ENCODE measurements around the gene TNF. TPM values are rescaled to one million over a fixed set of nuclear protein-coding genes. Genes with fewer than 3 reads are reported as not detected.

The TNF gene
- total RNA-seq, 1 experiment from 2014 or later = not detected

- Histone ChIP-seq H2BK12ac (ENCODE audit: insufficient read length, low read depth, low read length) (no peak overlapping the region), H2BK120ac (ENCODE audit: low read depth, low read length, poor library complexity, severe bottlenecking) (no peak overlapping the region), H2AK5ac (ENCODE audit: insufficient read length, low read length) (no peak overlapping the region), H3K79me1 (ENCODE audit: insufficient read depth, low read depth, low read length, poor library complexity, severe bottlenecking) (no peaks in the 10 kb centered on the region), H3K27ac (ENCODE audit: insufficient read length, low read depth, low read length) (no peak overlapping the region), H3K4me2 (ENCODE audit: insufficient read depth, insufficient read length, low read length) (peak overlapping the region; percentile 67), H3K18ac (ENCODE audit: insufficient read length, low read depth, low read length) (peak overlapping the region; percentile 21), H4K20me1 (ENCODE audit: control insufficient read depth, insufficient read depth, insufficient read length) (no peaks in the 10 kb centered on the region), H3K23ac (ENCODE audit: insufficient read length, low read depth, low read length) (no peak overlapping the region), H3K9ac (ENCODE audit: extremely low read depth, insufficient read length, low read length) (peak overlapping the region; percentile 42), H2BK5ac (ENCODE audit: insufficient read length, low read length) (no peak overlapping the region), H2BK15ac (ENCODE audit: low read depth, low read length) (no peak overlapping the region), H4K91ac (ENCODE audit: insufficient read length, low read depth, low read length) (no peak overlapping the region), H2BK20ac (ENCODE audit: low read depth, low read length, poor library complexity, severe bottlenecking) (no peak overlapping the region), H4K5ac (ENCODE audit: insufficient read length, low read depth, low read length) (no peak overlapping the region), H3K9me3 (ENCODE audit: control insufficient read depth, low read depth, low read length) (no peaks in the 10 kb centered on the region), H4K8ac (replicated peaks; ENCODE audit: insufficient read length, low read depth, low read length) (no peak overlapping the region), H3K14ac (ENCODE audit: insufficient read depth, low read length) (peak overlapping the region; percentile 66), H3K79me2 (ENCODE audit: insufficient read depth, low read length) (no peaks in the 10 kb centered on the region), H3T11ph (ENCODE audit: low read length) (no peak overlapping the region), H3K4ac (ENCODE audit: low read depth, low read length) (no peak overlapping the region), H3K27me3 (ENCODE audit: insufficient read depth, low read length) (no peaks in the 10 kb centered on the region), H2AFZ (ENCODE audit: low read length) (no peak overlapping the region), H3K23me2 (ENCODE audit: insufficient read length, low read depth, low read length, poor library complexity, severe bottlenecking) (peaks cover 9% of the 10 kb centered on the region), H3K56ac (ENCODE audit: insufficient read length, low read depth, low read length) (no peak overlapping the region), H3K4me1 (ENCODE audit: insufficient read depth, low read length) (peaks cover 2% of the 10 kb centered on the region; the same call in 1 of the 2 replicates)
- no peak for DNase-seq
- TF ChIP-seq, protein P1, sequence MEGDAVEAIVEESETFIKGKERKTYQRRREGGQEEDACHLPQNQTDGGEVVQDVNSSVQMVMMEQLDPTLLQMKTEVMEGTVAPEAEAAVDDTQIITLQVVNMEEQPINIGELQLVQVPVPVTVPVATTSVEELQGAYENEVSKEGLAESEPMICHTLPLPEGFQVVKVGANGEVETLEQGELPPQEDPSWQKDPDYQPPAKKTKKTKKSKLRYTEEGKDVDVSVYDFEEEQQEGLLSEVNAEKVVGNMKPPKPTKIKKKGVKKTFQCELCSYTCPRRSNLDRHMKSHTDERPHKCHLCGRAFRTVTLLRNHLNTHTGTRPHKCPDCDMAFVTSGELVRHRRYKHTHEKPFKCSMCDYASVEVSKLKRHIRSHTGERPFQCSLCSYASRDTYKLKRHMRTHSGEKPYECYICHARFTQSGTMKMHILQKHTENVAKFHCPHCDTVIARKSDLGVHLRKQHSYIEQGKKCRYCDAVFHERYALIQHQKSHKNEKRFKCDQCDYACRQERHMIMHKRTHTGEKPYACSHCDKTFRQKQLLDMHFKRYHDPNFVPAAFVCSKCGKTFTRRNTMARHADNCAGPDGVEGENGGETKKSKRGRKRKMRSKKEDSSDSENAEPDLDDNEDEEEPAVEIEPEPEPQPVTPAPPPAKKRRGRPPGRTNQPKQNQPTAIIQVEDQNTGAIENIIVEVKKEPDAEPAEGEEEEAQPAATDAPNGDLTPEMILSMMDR (conservative IDR thresholded peaks at IDR 0.05) = no peak
- no CpG with 5 or more reads among the region's 11 CpGs for WGBS (ENCODE audit: extremely low coverage, insufficient read length, low lambda C conversion rate)
- Mint-ChIP-seq H3K27ac (no peak overlapping the region), H3K27me3 (ENCODE audit: low read depth) (peaks cover 41% of the 10 kb centered on the region), H3K36me3 (ENCODE audit: insufficient read depth in 1 of 3, low read depth in 3 of 3) (no peaks in the 10 kb centered on the region), H3K4me1 (peaks cover 31 to 32% of the 10 kb centered on the region in 2 experiments), H3K9me3 (no peaks in the 10 kb centered on the region; a peak in 1 of 5 replicates), H3K4me3 (peak overlapping the region; percentile 84 to 94)
These were observed 5.0 kb downstream of the TNF start for GRCh38 chr6:31580438-31580740.
